Measurements from ENCODE around the gene PPP2R5C. TPM values are rescaled to one million over a fixed set of nuclear protein-coding genes. Genes with fewer than 3 reads are reported as not detected.
"Not testable (repeated sequence)": the region's sequence is repeated elsewhere in the genome, so short reads cannot be mapped to it uniquely, and the experiment has no call there.

Gene PPP2R5C
- total and polyA plus RNA-seq, 8 donors = 103 to 176 (median 112) TPM

DNA sequence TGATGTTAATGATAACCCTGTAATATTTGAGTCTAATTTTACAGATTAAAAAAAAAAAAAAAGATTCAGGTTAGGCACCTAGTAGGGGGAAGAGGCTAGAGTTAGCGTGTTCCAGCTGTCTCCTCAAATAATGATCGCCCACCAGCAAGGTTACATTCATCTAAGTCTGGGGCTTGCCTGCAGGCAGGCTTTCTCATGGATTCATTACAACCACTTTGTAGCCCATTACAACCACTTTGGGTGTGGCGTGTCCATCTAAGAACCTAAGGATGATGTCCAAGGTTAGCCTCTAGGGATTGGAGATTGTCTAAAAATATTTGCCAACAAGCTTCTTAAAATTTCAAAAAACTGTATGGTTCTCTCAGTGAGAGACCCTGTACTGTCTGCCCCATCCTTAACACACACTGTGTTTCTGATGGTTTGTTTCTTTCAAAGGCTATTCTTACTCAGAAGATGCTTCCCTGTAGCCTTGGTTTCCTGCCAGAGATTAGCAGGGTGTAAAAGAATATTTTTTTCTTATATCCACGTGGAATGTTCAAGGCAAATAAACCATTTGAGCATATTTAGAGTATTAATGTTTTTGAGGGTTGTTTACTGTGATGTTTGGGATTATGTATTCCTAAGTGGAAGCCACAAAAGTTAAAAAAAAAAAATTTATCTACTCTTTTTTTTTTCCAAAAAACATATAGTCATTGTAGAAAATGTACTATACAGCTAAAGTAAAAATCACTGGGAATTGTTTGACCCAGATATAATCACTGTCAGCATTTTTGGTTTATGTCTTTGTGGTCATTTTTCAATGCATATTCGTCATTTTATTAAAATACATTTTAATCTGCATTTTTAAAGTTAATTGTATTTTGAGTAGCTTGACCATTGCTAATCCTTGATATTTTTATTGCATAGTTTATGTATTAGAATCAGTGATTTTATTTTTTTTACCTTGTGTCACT lies 204.5 kb downstream of the PPP2R5C start:
- intact Hi-C loops (cut with DNase I) = no loop called here
- DNase-seq (no peak), ATAC-seq (no peak)
- TF ChIP-seq, protein P1, sequence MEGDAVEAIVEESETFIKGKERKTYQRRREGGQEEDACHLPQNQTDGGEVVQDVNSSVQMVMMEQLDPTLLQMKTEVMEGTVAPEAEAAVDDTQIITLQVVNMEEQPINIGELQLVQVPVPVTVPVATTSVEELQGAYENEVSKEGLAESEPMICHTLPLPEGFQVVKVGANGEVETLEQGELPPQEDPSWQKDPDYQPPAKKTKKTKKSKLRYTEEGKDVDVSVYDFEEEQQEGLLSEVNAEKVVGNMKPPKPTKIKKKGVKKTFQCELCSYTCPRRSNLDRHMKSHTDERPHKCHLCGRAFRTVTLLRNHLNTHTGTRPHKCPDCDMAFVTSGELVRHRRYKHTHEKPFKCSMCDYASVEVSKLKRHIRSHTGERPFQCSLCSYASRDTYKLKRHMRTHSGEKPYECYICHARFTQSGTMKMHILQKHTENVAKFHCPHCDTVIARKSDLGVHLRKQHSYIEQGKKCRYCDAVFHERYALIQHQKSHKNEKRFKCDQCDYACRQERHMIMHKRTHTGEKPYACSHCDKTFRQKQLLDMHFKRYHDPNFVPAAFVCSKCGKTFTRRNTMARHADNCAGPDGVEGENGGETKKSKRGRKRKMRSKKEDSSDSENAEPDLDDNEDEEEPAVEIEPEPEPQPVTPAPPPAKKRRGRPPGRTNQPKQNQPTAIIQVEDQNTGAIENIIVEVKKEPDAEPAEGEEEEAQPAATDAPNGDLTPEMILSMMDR (IDR thresholded peaks at IDR 0.05) = no peak
- Histone ChIP-seq H3K9me3 (no peaks in the 10 kb centered on the region), H3K27me3 (no peaks in the 10 kb centered on the region), H3K36me3 (peaks cover 0 to 8% of the 10 kb centered on the region in 2 donors), H3K27ac (peak overlapping the region; percentile 94 to 97), H3K4me1 (peaks cover 15 to 62% of the 10 kb centered on the region in 2 donors), H3K4me3 (peak overlapping the region; percentile 97 to 100)

DNA sequence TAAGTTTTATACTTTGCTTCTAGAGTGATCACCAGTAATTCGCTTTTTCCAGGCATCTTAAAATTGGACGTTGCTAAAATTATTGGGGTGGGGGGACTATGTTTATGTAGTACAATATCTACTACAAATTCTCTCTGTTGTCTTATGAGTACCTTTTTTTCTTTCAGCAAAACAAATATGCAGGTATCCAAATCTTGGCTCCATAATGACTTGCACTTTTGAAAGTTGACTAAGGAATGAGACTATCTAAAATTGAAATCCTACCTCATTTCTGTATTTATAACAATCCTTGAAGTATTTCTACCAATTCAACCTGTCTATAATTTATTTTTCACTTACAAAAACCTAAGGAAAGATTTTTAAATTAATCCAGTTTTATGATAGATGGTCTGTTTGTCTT lies 205.2 kb downstream of the PPP2R5C start:
- ATAC-seq (no peak), DNase-seq (no peak)
- Histone ChIP-seq H3K9me3 (no peaks in the 10 kb centered on the region), H3K4me3 (peak overlapping the region in 1 of 2 donors; percentile 100), H3K4me1 (peaks cover 15 to 64% of the 10 kb centered on the region in 2 donors), H3K36me3 (peaks cover 0 to 8% of the 10 kb centered on the region in 2 donors), H3K27ac (peak overlapping the region in 1 of 2 donors; percentile 97), H3K27me3 (no peaks in the 10 kb centered on the region)
- intact Hi-C loops (cut with DNase I) = no loop called here
- TF ChIP-seq, protein P1 (IDR thresholded peaks at IDR 0.05) = no peak

DNA sequence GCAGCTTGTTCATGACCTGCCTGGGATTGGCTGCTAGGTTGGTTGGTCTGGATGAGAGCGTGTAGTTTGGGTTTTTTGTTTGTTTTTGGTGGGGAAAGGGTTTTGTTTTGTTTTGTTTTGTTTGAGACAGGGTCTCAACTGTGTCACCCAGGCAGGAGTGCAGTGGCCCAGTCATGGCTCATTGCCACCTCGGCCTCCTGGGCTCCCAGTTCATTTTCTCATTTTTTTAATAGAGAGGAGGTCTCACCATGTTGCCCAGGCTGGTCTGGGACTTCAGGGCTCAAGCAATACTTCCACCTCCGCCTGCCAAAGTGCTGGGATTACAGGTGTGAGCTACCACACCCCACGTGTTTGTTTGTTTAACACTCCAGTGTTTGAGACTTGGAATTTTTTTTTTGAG lies 206.7 kb downstream of the PPP2R5C start:
- H3K4me1 ChIP-seq = peaks cover 24 to 74% of the 10 kb centered on the region in 2 donors
- TF ChIP-seq, protein P1 (IDR thresholded peaks at IDR 0.05) = no peak
- no peak overlapping the region for H3K4me3 ChIP-seq
- intact Hi-C loops (cut with DNase I) = no loop called here
- no peak overlapping the region for H3K27ac ChIP-seq
- no peak for ATAC-seq
- H3K9me3 ChIP-seq = no peaks in the 10 kb centered on the region
- no peak for DNase-seq
- H3K36me3 ChIP-seq = peaks cover 0 to 8% of the 10 kb centered on the region in 2 donors
- H3K27me3 ChIP-seq = no peaks in the 10 kb centered on the region

DNA sequence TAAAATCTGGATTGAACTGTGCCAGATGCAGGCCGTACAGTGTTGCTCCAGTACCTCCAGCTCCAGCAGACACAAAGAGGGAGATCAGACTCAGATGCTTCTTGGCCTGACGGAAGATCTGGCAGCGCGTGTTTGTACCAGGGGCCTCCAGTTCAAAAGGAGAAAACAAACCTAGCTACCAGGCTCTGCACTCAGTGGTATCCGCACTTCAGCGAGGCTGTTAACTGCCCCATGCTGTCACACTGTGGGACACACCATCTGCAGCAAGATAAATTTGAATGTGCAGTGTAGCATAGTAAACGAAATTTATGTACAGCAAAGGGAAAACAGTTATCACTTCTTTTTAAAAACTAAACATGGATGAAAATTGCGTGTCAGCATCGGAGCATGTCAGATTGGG lies 208.0 kb downstream of the PPP2R5C start:
- Histone ChIP-seq H3K4me1 (peaks cover 25 to 77% of the 10 kb centered on the region in 2 donors), H3K9me3 (no peaks in the 10 kb centered on the region), H3K27me3 (no peaks in the 10 kb centered on the region), H3K27ac (no peak overlapping the region), H3K36me3 (peaks cover 0 to 8% of the 10 kb centered on the region in 2 donors), H3K4me3 (no peak overlapping the region)
- ATAC-seq (no peak), DNase-seq (no peak)
- TF ChIP-seq, protein P1 (IDR thresholded peaks at IDR 0.05) = no peak
- intact Hi-C loops (cut with DNase I) = no loop called here

DNA sequence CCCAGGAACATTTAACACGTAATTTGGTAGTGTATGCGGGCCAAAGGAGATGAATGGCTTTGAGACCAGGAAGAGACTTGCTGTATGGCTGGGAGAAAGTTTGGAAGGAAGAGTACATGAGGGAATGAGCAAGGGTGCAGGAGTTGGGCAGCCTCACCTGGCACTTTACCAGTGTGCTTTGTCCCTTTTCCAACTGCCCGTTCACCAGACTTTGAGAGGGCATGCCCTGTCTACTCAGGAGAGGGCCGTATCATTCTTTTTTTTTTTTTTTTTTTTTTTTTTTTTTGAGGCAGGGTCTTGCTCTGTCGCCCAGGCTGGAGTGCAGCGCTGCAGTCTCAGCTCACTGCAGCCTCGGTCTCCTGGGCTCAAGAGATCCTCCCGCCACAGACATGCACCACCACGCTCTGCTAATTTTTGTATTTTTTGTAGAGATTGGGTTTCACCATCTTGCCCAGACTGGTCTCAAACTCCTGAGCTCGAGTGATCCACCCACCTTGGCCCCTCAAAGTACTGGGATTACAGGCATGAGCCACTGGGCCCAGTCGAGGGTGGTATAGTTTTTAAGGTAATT lies 209.4 kb downstream of the PPP2R5C start:
- no peaks in the 10 kb centered on the region for H3K27me3 ChIP-seq
- H3K36me3 ChIP-seq = peaks cover 0 to 11% of the 10 kb centered on the region in 2 donors
- H3K27ac ChIP-seq = peak overlapping the region in 1 of 2 donors; percentile 75
- H3K4me3 ChIP-seq = no peak overlapping the region
- TF ChIP-seq, protein P1 (IDR thresholded peaks at IDR 0.05) = no peak
- ATAC-seq (no peak), DNase-seq (no peak)
- H3K9me3 ChIP-seq = no peaks in the 10 kb centered on the region
- intact Hi-C loops (cut with DNase I) = no loop called here
- H3K4me1 ChIP-seq = peaks cover 22 to 72% of the 10 kb centered on the region in 2 donors

DNA sequence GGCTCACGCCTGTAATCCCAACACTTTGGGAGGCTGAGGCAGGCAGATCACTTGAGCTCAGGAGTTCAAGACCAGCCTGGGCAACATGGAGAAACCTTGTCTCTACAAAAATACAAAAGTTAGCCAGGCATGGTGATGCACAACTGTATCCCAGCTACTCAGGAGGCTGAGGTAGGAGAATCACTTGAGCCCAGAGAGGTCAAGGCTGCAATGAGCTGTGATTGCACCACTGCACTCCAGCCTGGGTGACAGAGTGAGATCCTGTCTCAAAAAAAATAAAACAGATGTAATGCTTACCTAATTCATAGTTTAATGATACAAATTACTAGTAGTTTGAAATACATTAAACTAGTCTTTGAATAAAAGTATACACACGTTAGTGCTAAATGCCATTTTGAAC lies 209.9 kb downstream of the PPP2R5C start:
- H3K27me3 ChIP-seq; ATAC-seq; DNase-seq; intact Hi-C loops (cut with DNase I); H3K9me3 ChIP-seq; H3K4me3 ChIP-seq: not testable (repeated sequence)
- Histone ChIP-seq H3K36me3 (peaks cover 0 to 17% of the 10 kb centered on the region in 2 donors), H3K27ac (peak overlapping the region; percentile 75 to 85), H3K4me1 (peaks cover 17 to 67% of the 10 kb centered on the region in 2 donors)

Measured in left lung (tissue), 10 donors.